H1 (cell line): ENCODE measurements around the gene ABCF2. TPM values are rescaled to one million over a fixed set of nuclear protein-coding genes. Genes with fewer than 3 reads are reported as not detected.

Experiments
- CTCF ChIA-PET: fragments of 300-600 bp; sonication (Branson Sonifier 250); formaldehyde crosslinking; loops from one replicate; lab custom pipeline; 2021; ENCODE audit not compliant: partially characterized antibody; lab: Charles Lee
- POLR2A ChIA-PET: fragments of 300-600 bp; sonication (Branson Sonifier 250); formaldehyde crosslinking; loops from one replicate; lab custom pipeline; 2021; ENCODE audit warnings: inconsistent platforms; ENCODE audit not compliant: partially characterized antibody; lab: Charles Lee
- DNase-seq, 2 experiments: peaks; one replicate each; pipeline versions ENCODE4 v3.0.0 to v3.0.0-alpha.2; 2010 to 2022; ENCODE audit warnings: low spot score in 2 of 2, low read depth in 1 of 2, mixed read lengths in 1 of 2
- FAIRE-seq: peaks from 2 replicates; lab custom pipeline; 2011; peaks lifted over from hg19 to GRCh38; lab: Jason Lieb, UNC
- H2AFZ ChIP-seq: 2 replicates; pipeline ENCODE4 v1.8.1; 2012; ENCODE audit warnings: low read length, inconsistent platforms
- H2AK5ac ChIP-seq: 2 replicates; pipeline ENCODE4 v1.6.1; 2013; ENCODE audit warnings: low read depth, low read length
- H2BK120ac ChIP-seq: replicated peaks from 2 replicates; pipeline ENCODE3; 2013; ENCODE audit warnings: low read depth, low read length, inconsistent platforms
- H2BK12ac ChIP-seq: 2 replicates; pipeline ENCODE4 v1.6.1; 2013; ENCODE audit warnings: low read depth, low read length
- H2BK15ac ChIP-seq: 2 replicates; pipeline ENCODE4 v1.6.1; 2013; ENCODE audit warnings: low read length
- H2BK20ac ChIP-seq: 2 replicates; pipeline ENCODE4 v1.6.1; 2013; ENCODE audit warnings: low read length
- H2BK5ac ChIP-seq: 2 replicates; pipeline ENCODE4 v1.6.1; 2013; ENCODE audit warnings: low read depth, low read length
- H3K14ac ChIP-seq: 2 replicates; pipeline ENCODE4 v1.6.1; 2013; ENCODE audit warnings: inconsistent platforms; ENCODE audit not compliant: insufficient read length
- H3K18ac ChIP-seq: 2 replicates; pipeline ENCODE4 v1.6.1; 2013; ENCODE audit warnings: low read length; ENCODE audit errors: extremely low read depth
- H3K23ac ChIP-seq: 2 replicates; pipeline ENCODE4 v1.6.1; 2013; ENCODE audit warnings: inconsistent platforms; ENCODE audit not compliant: insufficient read length
- H3K23me2 ChIP-seq: 2 replicates; pipeline ENCODE4 v1.6.1; 2013; ENCODE audit warnings: low read depth, low read length
- H3K27ac ChIP-seq: 2 replicates; pipeline ENCODE4 v1.6.1; 2011; ENCODE audit warnings: low read depth, low read length, inconsistent platforms
- H3K27me3 ChIP-seq, 4 experiments: replicated peaks in 1 of 4; 1 replicate in 1 of 4; 2 replicates in 3 of 4; pipeline versions ENCODE4 v1.6.1 to v1.8.1; 2011 to 2013; ENCODE audit warnings: low read length in 3 of 4, mild to moderate bottlenecking in 3 of 4, inconsistent platforms in 2 of 4, mixed read lengths in 2 of 4, moderate library complexity in 1 of 4; ENCODE audit not compliant: control insufficient read depth in 3 of 4, insufficient read depth in 3 of 4; ENCODE audit errors: extremely low read depth in 1 of 4
- H3K36me3 ChIP-seq, 4 experiments: 2 replicates each; pipeline versions ENCODE4 v1.6.1 to v1.8.1; 2011 to 2013; ENCODE audit warnings: mild to moderate bottlenecking in 4 of 4, low read length in 3 of 4, moderate library complexity in 2 of 4, control low read depth in 1 of 4, inconsistent platforms in 1 of 4; ENCODE audit not compliant: insufficient read depth in 4 of 4, control insufficient read depth in 2 of 4
- H3K4ac ChIP-seq: replicated peaks from 2 replicates; pipeline ENCODE3; 2013; ENCODE audit warnings: low read length, low read depth, mixed read lengths, inconsistent platforms; ENCODE audit not compliant: insufficient read length
- H3K4me1 ChIP-seq, 4 experiments: replicated peaks in 1 of 4; 1 replicate in 1 of 4; 2 replicates in 3 of 4; pipeline versions ENCODE4 v1.6.1 to v1.8.1; 2011 to 2013; ENCODE audit warnings: low read length in 3 of 4, inconsistent platforms in 2 of 4, mixed read lengths in 1 of 4; ENCODE audit not compliant: insufficient read depth in 4 of 4, control insufficient read depth in 3 of 4
- H3K4me2 ChIP-seq, 2 experiments: 2 replicates each; pipeline versions ENCODE4 v1.6.1 to v1.8.1; 2011 to 2013; ENCODE audit warnings: low read depth in 2 of 2, low read length in 2 of 2, control low read depth in 1 of 2, inconsistent platforms in 1 of 2, mild to moderate bottlenecking in 1 of 2; ENCODE audit not compliant: insufficient read depth in 1 of 2
- H3K4me3 ChIP-seq, 4 experiments: fragments of 200-600, 300-600 bp in 1 of 4; sonication (generic), shearing (Covaris generic), sonication (Bioruptor Twin) in 1 of 4; 2 replicates each; pipeline versions ENCODE4 v1.5.1 to v1.8.1; 2011 to 2016; ENCODE audit warnings: low read length in 4 of 4, low read depth in 3 of 4, control low read depth in 2 of 4, inconsistent platforms in 2 of 4, mild to moderate bottlenecking in 2 of 4, mixed read lengths in 1 of 4, moderate library complexity in 1 of 4; ENCODE audit not compliant: insufficient read depth in 2 of 4; ENCODE audit errors: extremely low read depth in 1 of 4
- H3K56ac ChIP-seq: replicated peaks from 2 replicates; pipeline ENCODE3; 2013; ENCODE audit warnings: low read depth, mild to moderate bottlenecking, mixed read lengths, low read length, inconsistent platforms; ENCODE audit not compliant: insufficient read length
- H3K79me1 ChIP-seq: 2 replicates; pipeline ENCODE4 v1.6.1; 2013; ENCODE audit warnings: low read depth, low read length, control low read depth
- H3K79me2 ChIP-seq, 2 experiments: 2 replicates each; pipeline versions ENCODE4 v1.6.1 to v1.8.1; 2012 to 2013; ENCODE audit warnings: low read length in 2 of 2, mild to moderate bottlenecking in 2 of 2, inconsistent platforms in 1 of 2; ENCODE audit not compliant: insufficient read depth in 2 of 2, control insufficient read depth in 1 of 2
- H3K9ac ChIP-seq, 4 experiments: replicated peaks in 1 of 4; 1 replicate in 1 of 4; 2 replicates in 3 of 4; pipeline versions ENCODE4 v1.6.1 to v1.8.1; 2011 to 2013; ENCODE audit warnings: low read depth in 3 of 4, low read length in 3 of 4, control low read depth in 2 of 4, mild to moderate bottlenecking in 2 of 4, moderate library complexity in 2 of 4, inconsistent platforms in 1 of 4; ENCODE audit errors: extremely low read depth in 1 of 4
- H3K9me3 ChIP-seq, 2 experiments: 2 replicates each; pipeline versions ENCODE4 v1.6.1 to v1.8.1; 2012 to 2013; ENCODE audit warnings: mild to moderate bottlenecking in 2 of 2, moderate library complexity in 2 of 2, control low read depth in 1 of 2, inconsistent platforms in 1 of 2, low read depth in 1 of 2, low read length in 1 of 2, mixed read lengths in 1 of 2; ENCODE audit not compliant: insufficient read depth in 2 of 2
- H4K20me1 ChIP-seq, 2 experiments: replicated peaks in 1 of 2; 2 replicates each; pipeline versions ENCODE3 to v1.8.1; 2011 to 2013; ENCODE audit warnings: inconsistent platforms in 2 of 2, low read length in 2 of 2, mild to moderate bottlenecking in 1 of 2; ENCODE audit not compliant: insufficient read depth in 2 of 2, control insufficient read depth in 1 of 2
- H4K5ac ChIP-seq: 2 replicates; pipeline ENCODE4 v1.6.1; 2013; ENCODE audit warnings: low read length, low read depth, mixed read lengths, inconsistent platforms; ENCODE audit not compliant: insufficient read length
- H4K8ac ChIP-seq: 2 replicates; pipeline ENCODE4 v1.8.0; 2013; ENCODE audit warnings: mild to moderate bottlenecking, moderate library complexity, low read length, inconsistent platforms; ENCODE audit not compliant: insufficient read depth; ENCODE audit errors: extremely low read depth
- H4K91ac ChIP-seq: replicated peaks from 2 replicates; pipeline ENCODE3; 2013; ENCODE audit warnings: low read length, mixed read lengths, inconsistent platforms; ENCODE audit not compliant: insufficient read length
- BACH1 ChIP-seq: IDR thresholded peaks from 2 replicates; pipeline ENCODE4 v1.6.1; 2012; ENCODE audit warnings: low read length, improper control_type of control experiment
- KDM1A ChIP-seq: fragments of 200-600, 300-600 bp; sonication (generic); IDR thresholded peaks from 2 replicates; pipeline ENCODE4 v1.7.1; 2016; ENCODE audit warnings: mild to moderate bottlenecking, low read length, borderline replicate concordance
- KDM4A ChIP-seq: IDR thresholded peaks from one replicate; pipeline ENCODE4 v1.7.1; 2012; ENCODE audit warnings: low read depth, mild to moderate bottlenecking, moderate library complexity, low read length, inconsistent platforms; ENCODE audit not compliant: severe bottlenecking
- PHF8 ChIP-seq: fragments of 200-600 bp; sonication (generic); conservative IDR thresholded peaks from 2 replicates; pipeline ENCODE4 v1.7.1; 2012; ENCODE audit warnings: low read depth, mild to moderate bottlenecking, inconsistent platforms, low read length, moderate library complexity
- RAD21 ChIP-seq, 2 experiments: IDR thresholded peaks in 1 of 2; conservative IDR thresholded peaks in 1 of 2; 2 replicates each; pipeline ENCODE4 v1.6.1; 2011; ENCODE audit warnings: low read depth in 2 of 2, low read length in 2 of 2, improper control_type of control experiment in 1 of 2, inconsistent platforms in 1 of 2, mild to moderate bottlenecking in 1 of 2, moderate library complexity in 1 of 2
- RBBP5 ChIP-seq: IDR thresholded peaks from 2 replicates; pipeline ENCODE4 v1.7.1; 2012; ENCODE audit warnings: low read depth, mild to moderate bottlenecking, inconsistent platforms, low read length, moderate library complexity, borderline replicate concordance
- RNF2 ChIP-seq: fragments of 200-900, 300-1000 bp; sonication (generic); IDR thresholded peaks from 2 replicates; pipeline ENCODE4 v1.7.1; 2016; ENCODE audit warnings: borderline replicate concordance, low read depth, mild to moderate bottlenecking, antibody characterized with exemption, low read length; ENCODE audit not compliant: poor library complexity, severe bottlenecking; ENCODE audit errors: missing control alignments
- RXRA ChIP-seq: IDR thresholded peaks from 2 replicates; pipeline ENCODE4 v1.6.1; 2011; ENCODE audit warnings: low read depth, mild to moderate bottlenecking, low read length, moderate library complexity; ENCODE audit not compliant: insufficient read depth
- YY1 ChIP-seq: IDR thresholded peaks from 2 replicates; pipeline ENCODE4 v1.6.1; 2011; ENCODE audit warnings: low read depth, mild to moderate bottlenecking, low read length
- WGBS, 2 experiments: shearing (Covaris generic) in 1 of 2; methylation state at CpG; one replicate each; pipeline versions ENCODE4 v1.1.6 to v1.1.7; 2013 to 2015; ENCODE audit warnings: low lambda C conversion rate in 2 of 2, mixed read lengths in 2 of 2, inconsistent platforms in 1 of 2, low coverage in 1 of 2, missing lambda C conversion rate in 1 of 2; ENCODE audit not compliant: insufficient replicate concordance in 2 of 2, insufficient coverage in 1 of 2, insufficient read length in 1 of 2; ENCODE audit errors: extremely low coverage in 1 of 2, missing lambda C conversion rate in 1 of 2; 5-methylcytosine and 5-hydroxymethylcytosine counted together
- polyA plus RNA-seq, 7 experiments: library from polyadenylated mRNA; depleted of rRNA in 3 of 7; stranded (reverse) in 5 of 7; unstranded in 2 of 7; fragments of >200 nt in 5 of 7; fragments of 200-250 nt in 2 of 7; gene quantifications; 1 replicate in 5 of 7; 2 replicates in 1 of 7; 4 replicates in 1 of 7; pipeline versions ENCODE4 v1.2.1 to v1.2.3, GENCODE V29; 2011 to 2013; ENCODE audit warnings: missing spikeins in 2 of 7, mixed read lengths in 2 of 7
- total RNA-seq: library from RNA; stranded (reverse); fragmentation: NEBNext Ultra II Directional; extraction: Animal tissue kit (Norgen Biotek cat#: 25700); gene quantifications from 2 replicates; pipeline ENCODE4 v1.2.1, GENCODE V29; 2021
- TF ChIP-seq, protein P1 (sequence below): IDR thresholded peaks from 2 replicates; pipeline ENCODE4 v1.6.1; 2012; ENCODE audit warnings: inconsistent platforms

Gene ABCF2
- total and polyA plus RNA-seq, 2 of the 8 experiments (the other 6 are each of a cell fraction or from before 2014, with no cell fraction given), result 28.0 to 55.0 TPM

DNA sequence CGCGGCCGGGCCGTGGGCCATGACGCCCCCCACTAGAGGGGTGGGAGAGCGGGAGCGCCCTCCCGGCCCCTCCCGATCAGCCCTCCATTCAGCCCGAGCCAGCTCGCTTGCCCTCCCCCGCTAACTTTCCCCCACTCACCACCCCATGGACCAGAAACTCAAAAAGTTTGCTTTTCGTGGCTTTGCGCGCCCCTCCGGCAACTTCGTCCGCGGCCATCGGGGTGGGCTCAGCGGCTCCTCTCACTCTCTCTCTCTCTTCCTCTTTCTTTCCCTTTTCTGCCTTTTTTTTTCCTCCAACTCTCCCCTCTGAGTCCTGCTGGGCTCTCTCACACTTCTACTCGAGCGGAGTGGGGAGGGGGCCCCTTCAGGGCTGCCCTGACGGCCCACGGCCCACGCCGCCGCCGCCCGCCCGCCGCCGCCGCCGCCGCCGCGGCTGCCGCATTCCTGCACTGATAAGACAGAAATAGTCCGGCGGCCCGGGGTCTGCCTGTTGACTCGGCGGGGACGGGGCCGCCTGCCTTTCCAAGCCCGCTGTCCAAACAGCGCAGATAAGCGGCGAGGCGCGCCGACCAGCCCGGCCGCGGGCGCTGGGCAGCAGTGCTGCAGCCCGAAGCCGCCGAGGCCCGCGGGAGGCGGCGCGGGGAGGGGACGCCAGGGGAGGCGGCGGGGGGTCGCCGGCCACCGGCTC is 21.5 kb upstream of the ABCF2 start, which contains the start of gene SMARCD3:
Gene SMARCD3, minus strand, starts transcription at position 349 of the 688 bp plus-strand sequence. Its CDS starts 132 bp downstream, at position 217.
- Histone ChIP-seq H3K23ac (no peak within 1 kb of the TSS), H3K18ac (peak within 1 kb of the TSS; percentile 60), H3K4me3 (peak within 1 kb of the TSS; percentile 26 to 64 (median 40)), H2BK120ac (no peak within 1 kb of the TSS), H3K27me3 (peaks cover 20 to 68% (median 61%) of the 10 kb centered on the region in 4 experiments), H2AFZ (peak within 1 kb of the TSS; percentile 23; the same call in 1 of the 2 replicates), H3K9ac (no peak within 1 kb of the TSS), H2BK15ac (peak within 1 kb of the TSS; percentile 46; the same call in 1 of the 2 replicates), H2BK5ac (no peak within 1 kb of the TSS), H2BK12ac (peak within 1 kb of the TSS; percentile 75; the same call in 1 of the 2 replicates), H3K4me2 (peak within 1 kb of the TSS; percentile 67 to 96), H3K27ac (no peak within 1 kb of the TSS), H3K14ac (no peak within 1 kb of the TSS), H4K20me1 (peaks cover 1 to 9% of the 10 kb centered on the region in 2 experiments), H3K4ac (no peak within 1 kb of the TSS), H2BK20ac (no peak within 1 kb of the TSS), H2AK5ac (no peak within 1 kb of the TSS), H4K8ac (peak within 1 kb of the TSS; percentile 47; the same call in 1 of the 2 replicates), H3K4me1 (peaks cover 0 to 64% (median 48%) of the 10 kb centered on the region in 4 experiments; a peak in 6 of 7 replicates), H4K91ac (peak within 1 kb of the TSS; percentile 91), H3K56ac (no peak within 1 kb of the TSS), H3K23me2 (peaks cover 34% of the 10 kb centered on the region), H3K79me1 (no peaks in the 10 kb centered on the region), H3K9me3 (no peaks in the 10 kb centered on the region), H3K36me3 (no peaks in the 10 kb centered on the region), H3K79me2 (no peaks in the 10 kb centered on the region), H4K5ac (no peak within 1 kb of the TSS)
- POLR2A ChIA-PET, result interaction anchor here (1.2 to 1.5 kb wide), 3 partner anchors 14 to 271 kb away, joined by 3 to 6 read pairs (median 3); partner anchors contain the start of gene RHEB
- FAIRE-seq (no peak), DNase-seq (peak in 1 of 2 experiments; percentile 79)
- CTCF ChIA-PET, result interaction anchor here (1.7 kb wide), 1 partner anchor 29 kb away, joined by 4 read pairs; no protein-coding TSS in a partner anchor
- 3% methylated on average over 27 of the region's 71 CpGs; no CpG with 5 or more reads in 1 of the 2 experiments for WGBS, 2 experiments
- no peak for TF ChIP-seq KDM1A
- TF ChIP-seq, protein P1, sequence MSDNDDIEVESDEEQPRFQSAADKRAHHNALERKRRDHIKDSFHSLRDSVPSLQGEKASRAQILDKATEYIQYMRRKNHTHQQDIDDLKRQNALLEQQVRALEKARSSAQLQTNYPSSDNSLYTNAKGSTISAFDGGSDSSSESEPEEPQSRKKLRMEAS, result no peak
- no peak for TF ChIP-seq YY1
- no peak for TF ChIP-seq PHF8
- no peak for TF ChIP-seq RAD21 (IDR thresholded peaks at IDR 0.05 in 1 of 2, conservative IDR thresholded peaks at IDR 0.05 in 1 of 2; ENCODE audit: low read depth in 2 of 2, low read length in 2 of 2)
- peak; percentile 55 for TF ChIP-seq KDM4A
- TF ChIP-seq RBBP5, result 0 out of 2 replicates have a peak, but pooled peaks have one; percentile 14
- no peak for TF ChIP-seq RNF2
- TF ChIP-seq RXRA, result no peak
- no peak for TF ChIP-seq BACH1
